ENCODE data around the gene SH3RF2.

GRCh38 chr5:145971108-145971507 is 34.7 kb downstream of the SH3RF2 start:
- no peak for TF ChIP-seq CTCF (IDR thresholded peaks at IDR 0.05)
- no peak for TF ChIP-seq EZH2 (IDR thresholded peaks at IDR 0.05; ENCODE audit: borderline replicate concordance, insufficient read depth, low read depth, low read length, poor library complexity, severe bottlenecking)

Measured in B cell (primary cell).